Heart left ventricle (tissue), 13 donors: ENCODE results near the gene C14orf93.

Experiments
- CTCF ChIP-seq, 12 donors: fragments of 200-600 bp; sonication (generic) in 4 of 12; IDR thresholded peaks; one replicate each; pipeline versions ENCODE4 v1.5.0 to v1.8.0; 2018 to 2022; ENCODE audit warnings: antibody characterized with exemption in 12 of 12, mild to moderate bottlenecking in 5 of 12
- POLR2A ChIP-seq, 2 donors: fragments of 450-650 bp; IDR thresholded peaks; one replicate each; pipeline ENCODE4 v1.6.1; 2017; ENCODE audit warnings: antibody characterized with exemption in 2 of 2, mild to moderate bottlenecking in 2 of 2, moderate library complexity in 2 of 2
- donor health status: ischemic (EF 13 %, LVEDD 7.1; RV severe dilation, severe dysfunction).
- donor health status: DM: no; HTN: yes; CAD: no.
- donor health status: DM: no; HTN: no; CAD: no.
- donor health status: ischemic (EF 25% LVEDD 6.9; RV normal size, moderate dysfunction).
- donor health status: ischemic (EF 25% LVEDD 5.7; RV mildly dilated, moderate dysfunction).
- donor health status: ischemic (EF 35%, LVEDD 5.7; RV mildly dilated, moderate dysfunction).
- donor health status: nonischemic (EF 11% LVEDD 7.7; RV severe dilation, severe dysfunction).
- donor health status: DM: yes; HTN: yes; CAD: no.
- donor health status: PGD.
- donor health status: ischemic (EF 29% LVEDD 5.4; RV normal size, mild dysfunction).
- donor health status: nonischemic (EF 23%, LVEDD 6.1; RV moderate dilation, normal function).

- TF ChIP-seq CTCF (IDR thresholded peaks at IDR 0.05) (peak in 8 of 12 donors; percentile 7 to 45 (median 27)), POLR2A (IDR thresholded peaks at IDR 0.05) (no peak)
Measured at GRCh38 chr14:23054000-23054811, 44.3 kb upstream of the C14orf93 start.
